Calu3 (cell line): ENCODE results near the gene NUDT15. TPM values are rescaled to one million over a fixed set of nuclear protein-coding genes. Genes with fewer than 3 reads are reported as not detected.

Experiments
- BruUV-seq: library from RNA; stranded (reverse); fragments of 400-500 nt; replicated peaks from 2 replicates; lab custom pipeline; 2021; lab: Mats Ljungman, UMichigan
- CTCF ChIA-PET: fragments of 300-600 bp; sonication (Branson Sonifier 250); formaldehyde crosslinking; loops from one replicate; lab custom pipeline; 2022; ENCODE audit warnings: antibody characterized with exemption; lab: Charles Lee
- DNase-seq: peaks from one replicate; pipeline ENCODE4 v3.0.0; 2022
- H3K27ac Mint-ChIP-seq: one replicate; pipeline ENCODE4 v1.8.0; 2022; ENCODE audit warnings: mixed read lengths; ENCODE audit not compliant: unreplicated experiment
- H3K27me3 Mint-ChIP-seq: one replicate; pipeline ENCODE4 v1.8.0; 2022; ENCODE audit warnings: mixed read lengths; ENCODE audit not compliant: unreplicated experiment
- H3K36me3 Mint-ChIP-seq: one replicate; pipeline ENCODE4 v1.8.0; 2022; ENCODE audit warnings: mild to moderate bottlenecking, moderate library complexity, mixed read lengths; ENCODE audit not compliant: insufficient read depth, unreplicated experiment
- H3K4me1 Mint-ChIP-seq: one replicate; pipeline ENCODE4 v1.8.0; 2022; ENCODE audit warnings: mild to moderate bottlenecking, low read depth, mixed read lengths; ENCODE audit not compliant: unreplicated experiment
- H3K4me3 Mint-ChIP-seq: one replicate; pipeline ENCODE4 v1.8.0; 2022; ENCODE audit warnings: mild to moderate bottlenecking, low read depth, moderate library complexity, mixed read lengths; ENCODE audit not compliant: unreplicated experiment
- H3K9me3 Mint-ChIP-seq: one replicate; pipeline ENCODE4 v1.8.0; 2022; ENCODE audit warnings: low read depth, mixed read lengths; ENCODE audit not compliant: unreplicated experiment
- intact Hi-C: fragments of 100-400 bp; cut with micrococcal nuclease; formaldehyde crosslinking; loops from one replicate; pipeline ENCODE4 v1.10.0; 2022; ENCODE audit not compliant: unreplicated experiment
- total RNA-seq: library from RNA; stranded (reverse); gene quantifications from 2 replicates; pipeline ENCODE4 v1.2.3, GENCODE V29; 2022
- TF ChIP-seq, protein P1 (sequence below): fragments of 200-600 bp; IDR thresholded peaks from one replicate; pipeline ENCODE4 v1.8.0; 2022; ENCODE audit warnings: antibody characterized with exemption; ENCODE audit not compliant: unreplicated experiment

NUDT15 gene
- total RNA-seq, 1 experiment from 2014 or later, result 19.4 TPM

DNA sequence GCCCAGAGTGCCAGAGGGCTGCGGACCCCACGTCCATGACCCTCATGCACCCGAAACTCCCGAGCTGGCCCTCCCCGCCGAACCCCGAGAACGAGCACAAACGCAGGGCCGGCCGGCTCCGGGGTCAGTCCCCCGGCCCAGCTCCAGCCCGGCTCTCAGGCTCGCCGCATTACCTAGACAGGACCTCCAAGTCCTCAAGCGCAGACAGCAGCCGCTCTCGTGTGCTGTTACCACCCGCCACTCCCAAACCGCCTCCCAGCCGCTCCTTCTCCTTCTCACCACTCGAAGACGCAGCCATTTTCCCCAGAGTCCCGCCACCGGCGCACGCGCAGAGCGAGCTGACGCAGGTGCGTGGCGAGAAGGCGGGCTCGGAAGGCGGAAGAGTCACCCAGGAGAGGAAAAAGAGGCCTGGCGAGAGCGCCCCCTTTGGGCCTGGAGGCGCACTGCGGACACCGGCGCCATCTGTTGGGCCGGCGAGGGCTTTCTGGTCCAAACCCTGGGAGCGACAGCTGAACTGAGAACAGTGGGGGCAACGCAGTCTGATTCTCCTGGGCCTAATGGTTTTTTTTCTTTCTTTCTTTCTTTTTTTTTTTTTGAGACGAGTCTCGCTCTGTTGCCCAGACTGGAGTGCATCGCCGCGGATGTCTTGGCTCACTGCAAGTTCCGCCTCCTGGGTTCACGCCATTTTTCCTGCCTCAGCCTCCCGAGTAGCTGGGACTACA lies 57.4 kb downstream of the NUDT15 start, which contains the start of gene MED4:
Gene MED4 (minus strand): TSS at position 324 of the 722 bp plus-strand sequence. CDS start 26 bp downstream, at position 298.
- Mint-ChIP-seq H3K27ac (peak within 1 kb of the TSS; percentile 67), H3K36me3 (peaks cover 18% of the 10 kb centered on the region), H3K9me3 (no peaks in the 10 kb centered on the region), H3K4me3 (peak within 1 kb of the TSS; percentile 87), H3K27me3 (no peaks in the 10 kb centered on the region), H3K4me1 (peaks cover 18% of the 10 kb centered on the region)
- CTCF ChIA-PET, result interaction anchor here (0.6 to 2.3 kb wide), 4 partner anchors 13 to 682 kb away, joined by 3 to 7 read pairs (median 6); partner anchors contain the start of gene NUDT15
- DNase-seq, result peak; percentile 94
- BruUV-seq, result no TSS peak
- TF ChIP-seq, protein P1, sequence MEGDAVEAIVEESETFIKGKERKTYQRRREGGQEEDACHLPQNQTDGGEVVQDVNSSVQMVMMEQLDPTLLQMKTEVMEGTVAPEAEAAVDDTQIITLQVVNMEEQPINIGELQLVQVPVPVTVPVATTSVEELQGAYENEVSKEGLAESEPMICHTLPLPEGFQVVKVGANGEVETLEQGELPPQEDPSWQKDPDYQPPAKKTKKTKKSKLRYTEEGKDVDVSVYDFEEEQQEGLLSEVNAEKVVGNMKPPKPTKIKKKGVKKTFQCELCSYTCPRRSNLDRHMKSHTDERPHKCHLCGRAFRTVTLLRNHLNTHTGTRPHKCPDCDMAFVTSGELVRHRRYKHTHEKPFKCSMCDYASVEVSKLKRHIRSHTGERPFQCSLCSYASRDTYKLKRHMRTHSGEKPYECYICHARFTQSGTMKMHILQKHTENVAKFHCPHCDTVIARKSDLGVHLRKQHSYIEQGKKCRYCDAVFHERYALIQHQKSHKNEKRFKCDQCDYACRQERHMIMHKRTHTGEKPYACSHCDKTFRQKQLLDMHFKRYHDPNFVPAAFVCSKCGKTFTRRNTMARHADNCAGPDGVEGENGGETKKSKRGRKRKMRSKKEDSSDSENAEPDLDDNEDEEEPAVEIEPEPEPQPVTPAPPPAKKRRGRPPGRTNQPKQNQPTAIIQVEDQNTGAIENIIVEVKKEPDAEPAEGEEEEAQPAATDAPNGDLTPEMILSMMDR, result peak; percentile 93
- intact Hi-C loops, result no loop called here

DNA sequence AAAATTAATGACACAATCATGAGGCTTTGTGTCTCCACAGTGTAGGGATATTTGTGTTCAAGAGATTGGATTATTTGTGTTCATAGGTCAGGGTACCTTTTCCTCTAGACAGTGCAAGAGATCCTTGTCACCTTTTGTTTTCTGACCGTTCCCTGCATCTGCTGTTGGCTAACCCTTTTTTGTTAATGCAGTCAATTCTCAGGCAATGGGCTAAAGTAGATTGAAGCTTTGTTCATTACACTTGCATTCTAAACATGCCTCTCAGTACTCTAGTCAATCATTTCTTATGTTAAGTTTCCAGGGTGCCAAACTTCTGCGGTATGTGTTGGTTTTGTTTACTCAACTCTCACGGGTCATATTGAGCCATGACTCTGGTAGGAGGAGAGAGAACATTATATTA lies 59.1 kb downstream of the NUDT15 start:
- H3K27ac Mint-ChIP-seq, result no peak overlapping the region
- H3K36me3 Mint-ChIP-seq, result peaks cover 18% of the 10 kb centered on the region
- intact Hi-C loops, result no loop called here
- no peaks in the 10 kb centered on the region for H3K9me3 Mint-ChIP-seq
- H3K27me3 Mint-ChIP-seq, result no peaks in the 10 kb centered on the region
- no peak overlapping the region for H3K4me3 Mint-ChIP-seq
- H3K4me1 Mint-ChIP-seq, result peaks cover 12% of the 10 kb centered on the region
- CTCF ChIA-PET, result no interaction called here
- no TSS peak for BruUV-seq
- no peak for DNase-seq
- TF ChIP-seq, protein P1, result no peak

Other genes starting within 250 kb of the NUDT15 start
- 35.8 and 36.7 TPM in 2 replicates for gene SUCLA2, start 36.5 kb upstream of the NUDT15 start, total RNA-seq
- 28.5 and 31.9 TPM in 2 replicates for gene MED4, start 57.4 kb downstream of the NUDT15 start, total RNA-seq
- 357 and 362 TPM in 2 replicates for gene ITM2B, start 195.5 kb downstream of the NUDT15 start, total RNA-seq